Activated naive CD4-positive, alpha-beta T cell treated with anti-CD3 and anti-CD28 coated beads for 36 hours (primary cell): Measurements from ENCODE around the gene C2orf42. TPM values are rescaled to one million over a fixed set of nuclear protein-coding genes. Genes with fewer than 3 reads are reported as not detected.
"Not testable (repeated sequence)": the region's sequence is repeated elsewhere in the genome, so short reads cannot be mapped to it uniquely, and the experiment has no call there.

Source experiments
- CTCF ChIA-PET: fragments of 350-600 bp; sonication (Branson Sonifier 250); formaldehyde crosslinking; loops from one replicate; lab custom pipeline; 2021; ENCODE audit warnings: antibody characterized with exemption; lab: Charles Lee
- DNase-seq: peaks from one replicate; pipeline ENCODE4 v3.0.0-alpha.2; 2020
- H3K27ac Mint-ChIP-seq: one replicate; pipeline ENCODE4 v1.8.0; 2021; ENCODE audit warnings: mild to moderate bottlenecking, mixed read lengths
- H3K27me3 Mint-ChIP-seq: one replicate; pipeline ENCODE4 v1.8.0; 2021; ENCODE audit warnings: low read depth, mixed read lengths
- H3K36me3 Mint-ChIP-seq: one replicate; pipeline ENCODE4 v1.8.0; 2021; ENCODE audit warnings: low read depth, mixed read lengths
- H3K4me1 Mint-ChIP-seq: one replicate; pipeline ENCODE4 v1.8.0; 2021; ENCODE audit warnings: low read depth, mixed read lengths
- H3K4me3 Mint-ChIP-seq: one replicate; pipeline ENCODE4 v1.8.0; 2021; ENCODE audit warnings: mild to moderate bottlenecking, moderate library complexity, mixed read lengths
- H3K9me3 Mint-ChIP-seq: one replicate; pipeline ENCODE4 v1.8.0; 2021; ENCODE audit warnings: mixed read lengths
- intact Hi-C: fragments of 100-400 bp; cut with micrococcal nuclease; formaldehyde crosslinking; loops from one replicate; pipeline ENCODE4 v1.15.1; 2023
- total RNA-seq, 2 experiments: library from RNA; stranded (reverse); gene quantifications; one replicate each; pipeline ENCODE4 v1.2.3, GENCODE V29; 2021

C2orf42 gene
- total RNA-seq, 2 experiments from 2014 or later: 19.2 to 23.3 TPM

DNA sequence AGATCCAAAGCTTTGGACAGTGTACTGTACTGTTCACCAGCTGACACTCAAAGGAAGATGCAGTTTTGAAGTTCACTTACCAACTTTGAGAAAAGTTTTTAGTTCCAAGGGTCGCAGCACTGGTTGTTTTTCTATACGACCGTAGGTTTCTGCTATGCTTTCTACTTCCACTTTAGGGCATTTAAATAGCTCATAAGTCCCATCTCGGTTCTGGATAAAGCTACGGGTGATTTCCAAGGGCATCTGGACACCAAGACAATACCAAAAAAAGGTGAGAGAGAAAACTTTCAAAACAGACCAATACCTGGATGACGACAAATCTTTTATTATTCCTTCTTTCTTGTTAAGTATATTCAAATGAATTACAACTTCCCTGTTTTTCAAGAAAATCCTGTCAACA lies 30.3 kb downstream of the C2orf42 start:
- H3K27me3 Mint-ChIP-seq: no peaks in the 10 kb centered on the region
- intact Hi-C loops: no loop called here
- CTCF ChIA-PET: interaction anchor here (1.7 kb wide), 1 partner anchor 17 kb away, joined by 6 read pairs; no protein-coding TSS in a partner anchor
- DNase-seq: no peak
- peaks cover 15% of the 10 kb centered on the region for H3K36me3 Mint-ChIP-seq
- H3K9me3 Mint-ChIP-seq: no peaks in the 10 kb centered on the region
- peaks cover 8% of the 10 kb centered on the region for H3K4me1 Mint-ChIP-seq
- peak overlapping the region; percentile 65 for H3K27ac Mint-ChIP-seq
- no peak overlapping the region for H3K4me3 Mint-ChIP-seq

DNA sequence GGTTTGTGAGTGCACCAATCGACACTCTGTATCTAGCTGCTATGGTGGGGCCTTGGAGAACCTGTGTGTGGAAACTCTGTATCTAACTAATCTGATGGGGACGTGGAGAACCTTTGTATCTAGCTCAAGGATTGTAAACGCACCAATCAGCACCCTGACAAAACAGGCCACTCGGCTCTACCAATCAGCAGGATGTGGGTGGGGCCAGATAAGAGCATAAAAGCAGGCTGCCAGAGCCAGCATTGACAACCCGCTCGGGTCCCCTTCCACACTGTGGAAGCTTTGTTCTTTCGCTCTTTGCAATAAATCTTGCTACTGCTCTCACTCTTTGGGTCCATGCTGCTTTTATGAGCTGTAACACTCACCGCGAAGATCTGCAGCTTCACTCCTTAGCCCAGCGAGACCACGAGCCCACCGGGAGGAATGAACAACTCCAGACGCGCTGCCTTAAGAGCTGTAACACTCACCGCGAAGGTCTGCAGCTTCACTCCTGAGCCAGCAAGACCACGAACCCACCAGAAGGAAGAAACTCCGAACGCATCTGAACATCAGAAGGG lies 41.6 kb downstream of the C2orf42 start:
- H3K9me3 Mint-ChIP-seq, intact Hi-C loops, DNase-seq, H3K4me3 Mint-ChIP-seq, H3K27ac Mint-ChIP-seq, CTCF ChIA-PET, H3K27me3 Mint-ChIP-seq: not testable (repeated sequence)
- H3K4me1 Mint-ChIP-seq: peaks cover 13% of the 10 kb centered on the region
- H3K36me3 Mint-ChIP-seq: peaks cover 24% of the 10 kb centered on the region

DNA sequence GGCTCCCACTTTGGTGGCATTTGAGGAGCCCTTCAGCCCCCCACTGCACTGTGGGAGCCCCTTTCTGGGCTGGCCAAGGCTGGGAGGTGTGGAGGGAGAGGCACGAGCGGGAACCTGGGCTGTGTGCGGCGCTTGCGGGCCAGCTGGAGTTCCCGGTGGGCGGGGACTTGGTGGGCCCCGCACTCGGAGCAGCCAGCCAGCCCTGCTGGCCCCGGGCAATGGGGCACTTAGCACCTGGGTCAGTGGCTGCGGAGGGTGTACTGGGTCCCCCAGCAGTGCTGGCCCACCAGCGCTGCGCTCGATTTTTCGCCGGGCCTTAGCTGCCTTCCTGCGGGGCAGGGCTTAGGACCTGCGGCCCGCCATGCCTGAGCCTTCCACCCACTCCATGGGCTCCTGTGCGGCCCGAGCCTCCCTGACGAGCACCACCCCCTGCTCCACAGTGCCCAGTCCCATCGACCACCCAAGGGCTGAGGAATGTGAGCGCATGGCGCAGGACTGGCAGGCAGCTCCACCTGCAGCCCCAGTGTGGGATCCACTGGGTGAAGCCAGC lies 42.5 kb downstream of the C2orf42 start:
- intact Hi-C loops, H3K27ac Mint-ChIP-seq, H3K27me3 Mint-ChIP-seq, DNase-seq, CTCF ChIA-PET, H3K4me3 Mint-ChIP-seq, H3K9me3 Mint-ChIP-seq: not testable (repeated sequence)
- Mint-ChIP-seq H3K36me3 (peaks cover 21% of the 10 kb centered on the region), H3K4me1 (peaks cover 17% of the 10 kb centered on the region)

DNA sequence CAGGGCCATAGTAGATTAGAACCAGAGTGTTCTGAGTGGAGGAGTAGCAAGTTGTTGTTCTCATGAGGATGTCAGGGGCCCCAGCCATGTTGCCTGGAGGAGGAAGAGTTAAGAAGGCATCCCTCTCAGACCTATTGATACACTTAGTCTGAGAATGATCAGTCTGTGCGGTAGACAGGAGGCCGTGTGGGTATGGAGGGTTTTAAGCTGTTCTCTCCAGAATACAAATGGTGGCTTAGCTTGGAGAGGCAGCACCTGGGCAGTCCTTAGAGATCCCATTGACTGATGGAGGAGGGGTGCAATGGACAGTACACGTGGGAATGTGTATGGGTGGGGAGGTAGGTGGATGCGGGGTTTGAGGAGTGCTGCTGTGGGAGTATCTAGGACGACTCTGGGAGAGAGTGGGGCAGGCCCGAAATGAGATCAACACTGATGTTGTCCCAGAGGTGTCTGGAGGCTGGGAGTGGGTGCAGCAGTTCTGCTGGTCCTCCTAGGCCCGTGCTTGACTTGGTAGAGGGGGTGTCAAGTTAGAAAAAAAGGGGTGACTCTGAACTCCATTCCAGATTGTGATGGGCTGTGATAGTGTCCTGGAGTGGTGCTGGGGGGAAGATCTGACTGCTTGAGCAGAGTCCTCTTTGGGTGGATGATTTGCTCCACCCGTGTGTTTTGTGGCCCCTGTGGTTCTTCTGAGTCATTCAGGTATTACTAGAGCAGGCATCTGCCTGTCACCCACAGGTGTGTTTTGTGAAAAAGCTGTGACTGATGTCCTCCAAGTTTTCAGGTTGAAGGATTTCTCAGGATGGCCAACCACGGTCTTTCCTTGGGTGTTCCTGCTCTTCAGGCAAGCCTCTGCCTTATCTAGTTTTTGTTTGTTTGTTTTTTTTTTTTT lies 44.7 kb downstream of the C2orf42 start:
- Mint-ChIP-seq H3K4me1 (peaks cover 22% of the 10 kb centered on the region), H3K9me3 (no peaks in the 10 kb centered on the region), H3K27ac (no peak overlapping the region), H3K36me3 (peaks cover 17% of the 10 kb centered on the region), H3K27me3 (no peaks in the 10 kb centered on the region), H3K4me3 (no peak overlapping the region)
- peak; percentile 41 for DNase-seq
- CTCF ChIA-PET: interaction anchor here (1.1 to 9.7 kb wide), 4 partner anchors 13 to 233 kb away, joined by 3 to 80 read pairs (median 4); partner anchors contain the start of gene MXD1
- intact Hi-C loops: no loop called here

DNA sequence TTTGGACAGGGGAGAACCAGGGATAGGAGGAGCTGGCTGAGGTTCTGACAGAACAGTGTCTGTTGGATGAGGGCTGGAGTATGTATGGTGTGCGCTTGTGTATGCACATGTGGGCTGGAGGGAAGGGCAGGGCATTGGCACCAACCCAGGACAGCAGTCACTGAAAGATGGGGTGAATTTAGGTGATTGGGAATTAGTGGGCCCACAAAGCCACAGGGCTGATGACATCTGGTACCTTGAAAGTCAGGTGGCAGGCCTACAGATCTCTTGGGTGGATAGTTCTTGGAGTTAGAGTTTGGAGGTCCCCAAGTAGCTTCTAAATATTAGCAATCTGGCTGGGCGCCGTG lies 45.7 kb downstream of the C2orf42 start:
- Mint-ChIP-seq H3K4me3 (no peak overlapping the region), H3K27me3 (no peaks in the 10 kb centered on the region), H3K36me3 (peaks cover 14% of the 10 kb centered on the region), H3K9me3 (no peaks in the 10 kb centered on the region), H3K27ac (no peak overlapping the region), H3K4me1 (peaks cover 32% of the 10 kb centered on the region)
- DNase-seq: no peak
- intact Hi-C loops: no loop called here
- CTCF ChIA-PET: interaction anchor here (0.6 to 9.7 kb wide), 9 partner anchors 12 to 420 kb away, joined by 3 to 80 read pairs (median 4); partner anchors contain the start of gene MXD1

DNA sequence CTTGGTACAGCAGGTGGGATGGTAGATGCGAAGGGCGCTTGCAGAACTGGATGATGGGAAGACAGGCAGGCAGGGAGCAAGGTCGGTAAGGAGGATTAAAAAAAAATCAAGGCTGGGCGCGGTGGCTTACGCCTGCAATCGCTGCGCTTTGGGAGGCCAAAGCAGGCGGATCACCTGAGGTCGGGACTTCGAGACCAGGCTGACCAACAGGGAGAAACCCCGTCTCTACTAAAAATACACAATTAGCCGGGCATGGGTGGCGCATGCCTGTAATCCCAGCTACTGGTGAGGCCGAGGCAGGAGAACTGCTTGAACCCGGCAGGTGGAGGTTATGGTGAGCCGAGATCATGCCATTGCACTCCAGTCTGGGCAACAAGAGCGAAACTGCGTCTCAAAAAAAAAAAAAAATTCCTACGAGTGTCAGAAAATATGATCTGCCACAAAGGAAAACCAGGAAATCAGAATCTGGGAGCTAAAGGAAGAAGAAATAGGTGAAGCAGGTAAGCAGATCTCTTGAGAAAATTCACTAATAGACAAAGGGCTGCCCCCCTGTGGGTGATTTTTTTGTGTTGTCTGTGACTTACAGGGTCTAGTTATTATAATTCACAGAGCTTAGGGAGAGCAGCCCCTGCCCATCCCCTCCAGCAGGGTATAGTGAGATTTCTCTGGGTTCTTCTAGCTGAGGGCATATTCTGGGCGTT lies 46.2 kb downstream of the C2orf42 start:
- intact Hi-C loops: loop anchor here (5.0 kb wide), 2 partner anchors 157 to 402 kb away; partner anchors contain the start of gene ANXA4
- Mint-ChIP-seq H3K4me1 (peaks cover 36% of the 10 kb centered on the region), H3K4me3 (no peak overlapping the region), H3K9me3 (no peaks in the 10 kb centered on the region), H3K36me3 (peaks cover 9% of the 10 kb centered on the region), H3K27me3 (no peaks in the 10 kb centered on the region), H3K27ac (peak overlapping the region; percentile 99)
- CTCF ChIA-PET: interaction anchor here (0.6 to 9.7 kb wide), 10 partner anchors 11 to 420 kb away, joined by 3 to 80 read pairs (median 4); partner anchors contain the start of gene MXD1
- DNase-seq: no peak

DNA sequence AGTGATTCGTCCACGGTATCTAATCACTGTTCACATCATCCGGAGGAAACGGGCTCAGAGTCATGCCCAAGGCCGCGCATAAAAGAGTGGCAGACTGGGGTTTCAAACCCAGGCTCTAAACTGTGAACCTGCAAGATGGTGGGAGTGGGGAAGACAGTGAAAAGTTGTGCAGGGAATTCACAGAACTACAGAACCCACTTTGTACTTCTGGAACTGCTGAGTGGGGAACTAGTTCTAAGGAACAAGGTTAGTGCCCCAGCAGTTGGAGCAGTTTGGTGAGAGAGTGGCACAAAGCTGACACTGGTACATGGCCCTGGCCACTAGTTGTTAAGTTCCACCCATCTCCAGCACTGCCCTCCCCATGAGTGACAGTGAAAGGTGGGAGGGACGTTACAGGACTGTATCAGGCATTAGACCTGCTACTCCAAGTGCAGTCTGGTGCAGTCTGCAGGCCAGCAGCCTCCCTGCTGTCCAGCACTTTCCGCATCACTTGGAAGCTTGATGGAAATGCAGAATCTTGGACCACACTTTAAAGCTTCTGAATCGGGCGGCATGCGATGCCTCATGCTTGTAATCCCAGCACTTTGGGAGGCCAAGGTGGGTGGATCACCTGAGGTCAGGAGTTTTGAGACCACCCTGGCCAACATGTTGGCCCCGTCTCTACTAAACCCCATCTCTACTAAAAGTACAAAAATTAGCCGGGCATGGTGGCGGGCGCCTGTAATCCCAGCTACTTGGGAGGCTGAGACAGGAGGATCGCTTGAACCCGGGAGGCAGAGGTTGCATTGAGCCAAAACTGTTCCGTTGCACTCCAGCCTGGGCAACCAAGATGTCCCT lies 47.3 kb downstream of the C2orf42 start:
- Mint-ChIP-seq H3K4me3 (peak overlapping the region; percentile 93), H3K36me3 (peaks cover 5% of the 10 kb centered on the region), H3K4me1 (peaks cover 45% of the 10 kb centered on the region), H3K27ac (peak overlapping the region; percentile 99), H3K9me3 (no peaks in the 10 kb centered on the region), H3K27me3 (no peaks in the 10 kb centered on the region)
- CTCF ChIA-PET: interaction anchor here (0.6 to 9.7 kb wide), 18 partner anchors 11 to 419 kb away, joined by 3 to 80 read pairs (median 4); partner anchors contain the start of gene MXD1
- intact Hi-C loops: loop anchor here (1.0 to 5.0 kb wide), 5 partner anchors 150 to 499 kb away; partner anchors contain the start of genes ANXA4, FAM136A and SNRPG
- DNase-seq: peak; percentile 63

DNA sequence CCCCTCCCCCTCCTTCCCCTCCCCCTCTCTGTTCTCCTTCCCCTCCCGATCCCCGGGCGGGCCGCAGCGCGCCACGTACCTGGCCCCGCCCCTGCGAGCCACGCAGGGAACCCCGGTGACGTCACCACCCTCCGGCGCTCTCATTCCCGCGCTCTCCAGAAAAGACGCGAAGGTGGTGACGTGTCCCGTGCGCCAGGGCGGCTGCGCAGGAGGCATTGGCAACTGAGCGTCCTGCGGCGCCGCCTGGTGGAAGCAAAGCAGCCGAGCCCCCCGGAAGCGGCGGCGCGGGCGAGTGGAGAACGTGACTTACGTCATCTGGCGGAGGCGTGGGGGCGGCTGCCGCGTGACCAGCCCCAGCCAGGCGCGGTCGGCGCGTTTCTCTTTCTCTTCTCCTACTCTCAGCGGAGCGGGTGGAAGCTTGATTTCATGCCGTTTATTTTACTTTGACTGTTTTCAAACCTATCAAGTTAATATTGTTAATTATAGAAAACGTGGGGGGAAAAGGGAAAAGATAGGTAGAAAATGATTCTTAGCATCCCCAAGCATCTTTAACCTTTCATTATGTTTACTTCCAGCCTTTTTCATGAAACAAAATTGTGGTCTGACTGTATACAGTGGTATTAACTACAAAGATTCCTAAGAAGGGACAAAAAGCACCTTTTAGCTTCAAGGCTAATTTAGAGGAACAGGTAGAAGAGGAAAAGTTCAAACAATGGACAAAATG lies 48.1 kb downstream of the C2orf42 start:
- H3K27ac Mint-ChIP-seq: peak overlapping the region; percentile 99
- peaks cover 5% of the 10 kb centered on the region for H3K36me3 Mint-ChIP-seq
- H3K4me1 Mint-ChIP-seq: peaks cover 53% of the 10 kb centered on the region
- CTCF ChIA-PET: interaction anchor here (0.7 to 9.7 kb wide), 17 partner anchors 10 to 418 kb away, joined by 3 to 80 read pairs (median 4); partner anchors contain the start of gene MXD1
- peak overlapping the region; percentile 93 for H3K4me3 Mint-ChIP-seq
- peak; percentile 100 for DNase-seq
- intact Hi-C loops: loop anchor here (1.0 to 5.0 kb wide), 12 partner anchors 48 to 498 kb away; partner anchors contain the start of genes ANXA4, FAM136A, GMCL1 and SNRPG
- no peaks in the 10 kb centered on the region for H3K9me3 Mint-ChIP-seq
- H3K27me3 Mint-ChIP-seq: no peaks in the 10 kb centered on the region

DNA sequence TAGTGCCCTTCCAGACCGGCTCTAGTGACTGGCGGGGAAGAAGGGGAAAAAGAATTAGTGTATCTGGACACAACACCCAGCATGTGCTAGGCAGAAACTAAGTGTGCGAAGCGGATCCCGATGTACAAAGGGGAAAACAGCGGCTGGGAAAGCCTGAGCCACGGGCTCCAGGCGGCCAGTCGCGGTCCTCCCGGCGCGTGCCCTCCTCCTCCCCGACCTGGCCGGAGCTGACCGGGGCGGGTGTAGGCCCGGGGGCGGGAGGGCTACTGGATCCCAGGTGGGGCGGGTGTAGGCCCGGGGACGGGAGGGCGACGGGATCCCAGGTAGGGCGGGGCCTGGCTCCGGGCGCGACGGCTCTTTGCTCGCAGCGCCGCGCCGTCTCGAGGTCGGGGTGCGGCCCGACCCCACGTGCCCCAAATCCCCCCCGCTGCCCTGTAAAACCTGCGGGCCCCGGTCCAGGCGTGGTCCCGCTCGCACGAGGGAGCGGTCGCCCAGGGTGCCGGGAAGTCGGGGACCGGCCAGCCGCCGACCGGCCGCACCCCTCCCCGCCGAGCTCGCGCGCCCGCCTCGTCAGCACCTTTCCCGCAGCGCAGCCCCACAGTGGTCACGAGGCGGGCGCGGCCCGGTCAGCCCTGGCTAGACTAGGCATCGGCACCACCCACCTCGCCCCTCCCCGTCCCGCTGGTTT lies 48.8 kb downstream of the C2orf42 start:
- DNase-seq: peak; percentile 31
- Mint-ChIP-seq H3K27ac (peak overlapping the region; percentile 99), H3K27me3 (no peaks in the 10 kb centered on the region), H3K4me3 (peak overlapping the region; percentile 93), H3K4me1 (peaks cover 58% of the 10 kb centered on the region), H3K36me3 (peaks cover 5% of the 10 kb centered on the region), H3K9me3 (no peaks in the 10 kb centered on the region)
- CTCF ChIA-PET: interaction anchor here (0.6 to 9.7 kb wide), 11 partner anchors 17 to 229 kb away, joined by 3 to 80 read pairs (median 6); partner anchors contain the start of gene MXD1
- intact Hi-C loops: loop anchor here (1.0 to 5.0 kb wide), 13 partner anchors 9 to 497 kb away; partner anchors contain the start of genes ANXA4, GMCL1 and TIA1
